ENCODE data around the gene CDH20.

- TF ChIP-seq POLR2A (IDR thresholded peaks at IDR 0.05; ENCODE audit: low read length) (no peak), GATA1 (IDR thresholded peaks at IDR 0.05; ENCODE audit: low read depth, low read length) (no peak)
Observed at GRCh38 chr18:61543518-61543917, 210.3 kb downstream of the CDH20 start.
